Activated CD4-positive, alpha-beta memory T cell treated with anti-CD3 and anti-CD28 coated beads for 36 hours (primary cell): ENCODE results near the gene MBNL1. TPM values are rescaled to one million over a fixed set of nuclear protein-coding genes. Genes with fewer than 3 reads are reported as not detected.
"Not testable (repeated sequence)": the region's sequence is repeated elsewhere in the genome, so short reads cannot be mapped to it uniquely, and the experiment has no call there.

Experiments
- CTCF ChIA-PET: fragments of 350-600 bp; sonication (Branson Sonifier 250); formaldehyde crosslinking; loops from one replicate; lab custom pipeline; 2021; ENCODE audit warnings: antibody characterized with exemption, inconsistent platforms; lab: Charles Lee
- POLR2A ChIA-PET: fragments of 350-600 bp; sonication (Branson Sonifier 250); formaldehyde crosslinking; loops from one replicate; lab custom pipeline; 2021; ENCODE audit warnings: antibody characterized with exemption; lab: Charles Lee
- DNase-seq: peaks from one replicate; pipeline ENCODE4 v3.0.0-alpha.2; 2020
- H3K27ac Mint-ChIP-seq: one replicate; pipeline ENCODE4 v1.8.0; 2021; ENCODE audit warnings: mixed read lengths
- H3K27me3 Mint-ChIP-seq: one replicate; pipeline ENCODE4 v1.8.0; 2021; ENCODE audit warnings: mixed read lengths
- H3K36me3 Mint-ChIP-seq: one replicate; pipeline ENCODE4 v1.8.0; 2021; ENCODE audit warnings: mixed read lengths
- H3K4me1 Mint-ChIP-seq: one replicate; pipeline ENCODE4 v1.8.0; 2021; ENCODE audit warnings: low read depth, mixed read lengths
- H3K4me3 Mint-ChIP-seq: one replicate; pipeline ENCODE4 v1.8.0; 2021; ENCODE audit warnings: mild to moderate bottlenecking, mixed read lengths
- H3K9me3 Mint-ChIP-seq: one replicate; pipeline ENCODE4 v1.8.0; 2021; ENCODE audit warnings: mixed read lengths
- intact Hi-C: fragments of 100-400 bp; cut with micrococcal nuclease; formaldehyde crosslinking; loops from one replicate; pipeline ENCODE4 v1.15.1; 2023
- total RNA-seq, 2 experiments: library from RNA; stranded (reverse); gene quantifications; one replicate each; pipeline ENCODE4 v1.2.3, GENCODE V29; 2021

MBNL1 gene
- total RNA-seq, 2 experiments from 2014 or later, result 290 to 302 TPM

- ChIA-PET POLR2A (no interaction called here), CTCF (interaction anchor here (0.6 to 3.5 kb wide), 2 partner anchors 9 to 13 kb away, joined by 3 to 11 read pairs; no protein-coding TSS in a partner anchor)
- no peak for DNase-seq
- no peaks in the 10 kb centered on the region for H3K27me3 Mint-ChIP-seq
- H3K27ac Mint-ChIP-seq, result peak overlapping the region; percentile 43
- peaks cover 18% of the 10 kb centered on the region for H3K9me3 Mint-ChIP-seq
- no peak overlapping the region for H3K4me3 Mint-ChIP-seq
- intact Hi-C loops, result no loop called here
- peaks cover 51% of the 10 kb centered on the region for H3K4me1 Mint-ChIP-seq
- H3K36me3 Mint-ChIP-seq, result peaks cover 52% of the 10 kb centered on the region
Measured at GRCh38 chr3:152430223-152431002, 161.7 kb downstream of the MBNL1 start.

GRCh38 chr3:152434142-152434541 lies 165.4 kb downstream of the MBNL1 start:
- Mint-ChIP-seq H3K27ac (peak overlapping the region; percentile 33), H3K27me3 (no peaks in the 10 kb centered on the region), H3K36me3 (peaks cover 54% of the 10 kb centered on the region), H3K9me3 (peaks cover 18% of the 10 kb centered on the region), H3K4me3 (no peak overlapping the region), H3K4me1 (peaks cover 56% of the 10 kb centered on the region)
- ChIA-PET POLR2A (no interaction called here), CTCF (no interaction called here)
- intact Hi-C loops, result no loop called here
- no peak for DNase-seq

- DNase-seq, H3K4me3 Mint-ChIP-seq, CTCF ChIA-PET, POLR2A ChIA-PET, H3K27me3 Mint-ChIP-seq: not testable (repeated sequence)
- intact Hi-C loops, result loop anchor here (5.0 kb wide), 1 partner anchor 78 kb away; no protein-coding TSS in a partner anchor
- peaks cover 61% of the 10 kb centered on the region for H3K4me1 Mint-ChIP-seq
- H3K27ac Mint-ChIP-seq, result peak overlapping the region; percentile 63
- H3K36me3 Mint-ChIP-seq, result peaks cover 57% of the 10 kb centered on the region
- H3K9me3 Mint-ChIP-seq, result peaks cover 18% of the 10 kb centered on the region
Measured at GRCh38 chr3:152435210-152435609, 166.5 kb downstream of the MBNL1 start.

GRCh38 chr3:152436707-152437590 lies 168.2 kb downstream of the MBNL1 start:
- Mint-ChIP-seq H3K9me3 (peaks cover 18% of the 10 kb centered on the region), H3K27me3 (no peaks in the 10 kb centered on the region), H3K4me3 (no peak overlapping the region), H3K27ac (peak overlapping the region; percentile 78), H3K36me3 (peaks cover 51% of the 10 kb centered on the region), H3K4me1 (peaks cover 63% of the 10 kb centered on the region)
- ChIA-PET POLR2A (interaction anchor here (0.6 kb wide), 1 partner anchor 1671 kb away, joined by 3 read pairs; no protein-coding TSS in a partner anchor), CTCF (interaction anchor here (0.7 to 1.6 kb wide), 5 partner anchors 8 to 28 kb away, joined by 3 to 7 read pairs (median 3); no protein-coding TSS in a partner anchor)
- intact Hi-C loops, result loop anchor here (5.0 kb wide), 1 partner anchor 80 kb away; no protein-coding TSS in a partner anchor
- DNase-seq, result no peak

- DNase-seq, result no peak
- Mint-ChIP-seq H3K9me3 (peaks cover 14% of the 10 kb centered on the region), H3K4me1 (peaks cover 73% of the 10 kb centered on the region), H3K27ac (peak overlapping the region; percentile 58), H3K36me3 (peaks cover 40% of the 10 kb centered on the region), H3K27me3 (no peaks in the 10 kb centered on the region), H3K4me3 (no peak overlapping the region)
- POLR2A ChIA-PET, result no interaction called here
- intact Hi-C loops, result loop anchor here (5.0 kb wide), 1 partner anchor 81 kb away; no protein-coding TSS in a partner anchor
- CTCF ChIA-PET, result interaction anchor here (0.7 kb wide), 1 partner anchor 10 kb away, joined by 3 read pairs; no protein-coding TSS in a partner anchor
Measured at GRCh38 chr3:152438181-152438580, 169.5 kb downstream of the MBNL1 start.

- H3K27ac Mint-ChIP-seq, result peak overlapping the region; percentile 40
- H3K4me3 Mint-ChIP-seq, result no peak overlapping the region
- peaks cover 14% of the 10 kb centered on the region for H3K9me3 Mint-ChIP-seq
- H3K27me3 Mint-ChIP-seq, result no peaks in the 10 kb centered on the region
- no peak for DNase-seq
- H3K4me1 Mint-ChIP-seq, result peaks cover 76% of the 10 kb centered on the region
- H3K36me3 Mint-ChIP-seq, result peaks cover 36% of the 10 kb centered on the region
- intact Hi-C loops, result loop anchor here (5.0 kb wide), 1 partner anchor 81 kb away; no protein-coding TSS in a partner anchor
- POLR2A ChIA-PET, result interaction anchor here (0.7 kb wide), 1 partner anchor 317 kb away, joined by 3 read pairs; no protein-coding TSS in a partner anchor
- CTCF ChIA-PET, result no interaction called here
Measured at GRCh38 chr3:152438706-152439105, 170.0 kb downstream of the MBNL1 start.

GRCh38 chr3:152440243-152440642 lies 171.5 kb downstream of the MBNL1 start:
- intact Hi-C loops, H3K4me3 Mint-ChIP-seq, H3K27me3 Mint-ChIP-seq, DNase-seq, H3K9me3 Mint-ChIP-seq, CTCF ChIA-PET, POLR2A ChIA-PET: not testable (repeated sequence)
- Mint-ChIP-seq H3K27ac (peak overlapping the region; percentile 1), H3K4me1 (peaks cover 78% of the 10 kb centered on the region), H3K36me3 (peaks cover 26% of the 10 kb centered on the region)

- Mint-ChIP-seq H3K4me3 (no peak overlapping the region), H3K27ac (peak overlapping the region; percentile 64), H3K27me3 (no peaks in the 10 kb centered on the region), H3K9me3 (no peaks in the 10 kb centered on the region), H3K4me1 (peaks cover 70% of the 10 kb centered on the region), H3K36me3 (peaks cover 23% of the 10 kb centered on the region)
- POLR2A ChIA-PET, result interaction anchor here (1.4 kb wide), 1 partner anchor 11 kb away, joined by 4 read pairs; no protein-coding TSS in a partner anchor
- no peak for DNase-seq
- intact Hi-C loops, result loop anchor here (1.0 to 2.0 kb wide), 3 partner anchors 175 to 371 kb away; partner anchors contain the start of gene MBNL1
- CTCF ChIA-PET, result interaction anchor here (0.9 to 5.2 kb wide), 35 partner anchors 7 to 1138 kb away, joined by 3 to 32 read pairs (median 4); partner anchors contain the start of gene MBNL1
Measured at GRCh38 chr3:152443212-152444023, 174.7 kb downstream of the MBNL1 start.

GRCh38 chr3:152444029-152444641 lies 175.4 kb downstream of the MBNL1 start:
- intact Hi-C loops, result loop anchor here (1.0 to 2.0 kb wide), 3 partner anchors 175 to 372 kb away; partner anchors contain the start of gene MBNL1
- Mint-ChIP-seq H3K27me3 (no peaks in the 10 kb centered on the region), H3K36me3 (peaks cover 22% of the 10 kb centered on the region), H3K9me3 (no peaks in the 10 kb centered on the region), H3K4me1 (peaks cover 66% of the 10 kb centered on the region), H3K4me3 (no peak overlapping the region), H3K27ac (peak overlapping the region; percentile 25)
- ChIA-PET POLR2A (no interaction called here), CTCF (interaction anchor here (0.6 to 5.2 kb wide), 37 partner anchors 8 to 373 kb away, joined by 3 to 32 read pairs (median 3); partner anchors contain the start of gene MBNL1)
- DNase-seq, result no peak

- Mint-ChIP-seq H3K27ac (peak overlapping the region; percentile 13), H3K9me3 (no peaks in the 10 kb centered on the region), H3K27me3 (no peaks in the 10 kb centered on the region), H3K4me1 (peaks cover 57% of the 10 kb centered on the region), H3K36me3 (peaks cover 19% of the 10 kb centered on the region), H3K4me3 (no peak overlapping the region)
- ChIA-PET POLR2A (no interaction called here), CTCF (interaction anchor here (0.8 to 5.2 kb wide), 8 partner anchors 9 to 374 kb away, joined by 3 to 32 read pairs (median 8); no protein-coding TSS in a partner anchor)
- peak; percentile 29 for DNase-seq
- intact Hi-C loops, result loop anchor here (2.0 kb wide), 1 partner anchor 176 kb away; the partner anchor contains the start of gene MBNL1
Measured at GRCh38 chr3:152445212-152445611, 176.5 kb downstream of the MBNL1 start.
